Osteoblast (primary cell): ENCODE results near the gene SEPTIN10. TPM values are rescaled to one million over a fixed set of nuclear protein-coding genes. Genes with fewer than 3 reads are reported as not detected.

Experiments used
- DNase-seq: peaks from one replicate; pipeline ENCODE4 v3.0.0; 2011; ENCODE audit warnings: low spot score, mixed read lengths; ENCODE audit not compliant: insufficient read length; ENCODE audit errors: missing footprints
- H2AFZ ChIP-seq: 2 replicates; pipeline ENCODE4 v1.6.0; 2011; ENCODE audit warnings: mild to moderate bottlenecking, low read length
- H3K27ac ChIP-seq: 2 replicates; pipeline ENCODE4 v1.5.1; 2011; ENCODE audit warnings: mild to moderate bottlenecking, low read depth, low read length, moderate library complexity
- H3K27me3 ChIP-seq: 2 replicates; pipeline ENCODE4 v1.6.0; 2012; ENCODE audit warnings: mild to moderate bottlenecking, control low read depth, inconsistent platforms, low read length, moderate library complexity; ENCODE audit not compliant: insufficient read depth
- H3K36me3 ChIP-seq: 2 replicates; pipeline ENCODE4 v1.5.1; 2011; ENCODE audit warnings: mild to moderate bottlenecking, low read length, control low read depth, moderate library complexity; ENCODE audit not compliant: insufficient read depth
- H3K4me1 ChIP-seq: 2 replicates; pipeline ENCODE4 v1.5.1; 2011; ENCODE audit warnings: mild to moderate bottlenecking, low read length, control low read depth, moderate library complexity; ENCODE audit not compliant: insufficient read depth
- H3K4me2 ChIP-seq: 2 replicates; pipeline ENCODE4 v1.6.0; 2011; ENCODE audit warnings: mild to moderate bottlenecking, low read length; ENCODE audit not compliant: insufficient read depth
- H3K4me3 ChIP-seq: fragments of 200-600 bp; sonication (generic); 3 replicates; pipeline ENCODE4 v1.5.1; 2012; ENCODE audit warnings: mild to moderate bottlenecking, low read length, inconsistent platforms; ENCODE audit not compliant: insufficient read depth
- H3K79me2 ChIP-seq: 2 replicates; pipeline ENCODE4 v1.6.0; 2012; ENCODE audit warnings: mild to moderate bottlenecking, low read length, control low read depth, inconsistent platforms; ENCODE audit not compliant: insufficient read depth
- H3K9me3 ChIP-seq: 2 replicates; pipeline ENCODE4 v1.5.1; 2011; ENCODE audit warnings: low read depth, low read length, control low read depth
- H4K20me1 ChIP-seq: 2 replicates; pipeline ENCODE4 v1.6.0; 2012; ENCODE audit warnings: mild to moderate bottlenecking, low read length, control low read depth; ENCODE audit not compliant: insufficient read depth
- CTCF ChIP-seq: IDR thresholded peaks from 2 replicates; pipeline ENCODE4 v1.5.1; 2011; ENCODE audit warnings: mild to moderate bottlenecking, low read depth, low read length, moderate library complexity; ENCODE audit errors: extremely low read depth
- total RNA-seq: library from RNA; depleted of rRNA; stranded (reverse); fragments of >200 nt; gene quantifications from 2 replicates; pipeline ENCODE4 v1.2.3, GENCODE V29; 2012

SEPTIN10 gene
- total RNA-seq, 1 donor, result 101 TPM

- Histone ChIP-seq H3K9me3 (no peaks in the 10 kb centered on the region), H3K36me3 (no peaks in the 10 kb centered on the region), H3K79me2 (no peaks in the 10 kb centered on the region), H3K4me2 (peak overlapping the region; percentile 49), H3K27ac (peak overlapping the region; percentile 83), H2AFZ (peak overlapping the region; percentile 69), H3K4me3 (peak overlapping the region; percentile 16), H3K27me3 (no peaks in the 10 kb centered on the region), H3K4me1 (peaks cover 9% of the 10 kb centered on the region), H4K20me1 (no peaks in the 10 kb centered on the region)
- no peak for TF ChIP-seq CTCF
- DNase-seq, result peak; percentile 98
Observed at GRCh38 chr2:109513749-109514588, 99.8 kb downstream of the SEPTIN10 start.

DNA sequence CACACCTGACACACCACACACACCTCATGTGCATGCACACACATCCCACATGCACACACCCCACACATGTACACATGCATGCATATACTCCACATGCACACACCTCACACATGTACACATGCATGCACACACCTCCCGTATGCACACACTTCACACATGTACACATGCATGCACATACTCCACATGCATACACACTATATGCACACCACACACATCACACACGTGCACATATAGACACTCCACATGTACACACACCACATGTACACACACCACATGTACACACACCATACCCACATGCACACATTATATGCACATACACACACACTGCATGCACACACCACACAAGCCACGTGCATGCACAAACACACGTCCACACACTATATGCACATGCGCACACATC lies 100.5 kb downstream of the SEPTIN10 start:
- DNase-seq, result no peak
- no peaks in the 10 kb centered on the region for H3K79me2 ChIP-seq
- no peak overlapping the region for H3K4me3 ChIP-seq
- no peak overlapping the region for H3K27ac ChIP-seq
- no peaks in the 10 kb centered on the region for H3K36me3 ChIP-seq
- TF ChIP-seq CTCF, result no peak
- H2AFZ ChIP-seq, result no peak overlapping the region
- no peaks in the 10 kb centered on the region for H4K20me1 ChIP-seq
- H3K4me1 ChIP-seq, result peaks cover 9% of the 10 kb centered on the region
- no peak overlapping the region for H3K4me2 ChIP-seq
- H3K27me3 ChIP-seq, result no peaks in the 10 kb centered on the region
- no peaks in the 10 kb centered on the region for H3K9me3 ChIP-seq

DNA sequence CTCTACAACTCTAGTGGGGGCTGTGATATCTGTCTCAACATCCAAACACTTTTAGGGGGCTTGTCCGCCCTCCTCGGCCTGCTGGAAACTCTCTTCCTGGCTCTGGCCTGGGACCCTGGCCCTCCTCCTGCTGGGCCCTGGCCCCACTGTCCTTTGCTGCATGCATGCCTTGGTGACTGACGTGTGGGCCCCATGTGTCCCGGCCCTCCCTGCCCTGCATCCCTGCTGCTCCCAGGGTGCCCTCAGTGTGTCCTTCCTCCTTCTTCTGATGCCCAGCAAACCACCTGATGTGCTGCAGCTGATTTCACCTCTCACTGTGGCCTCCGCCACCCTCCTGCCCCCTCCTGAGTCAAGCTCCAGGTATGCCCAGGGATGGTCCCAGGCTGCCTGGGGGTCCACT lies 101.7 kb downstream of the SEPTIN10 start:
- H3K4me3 ChIP-seq, result no peak overlapping the region
- H4K20me1 ChIP-seq, result no peaks in the 10 kb centered on the region
- DNase-seq, result peak; percentile 72
- H3K4me1 ChIP-seq, result peaks cover 9% of the 10 kb centered on the region
- no peaks in the 10 kb centered on the region for H3K36me3 ChIP-seq
- H2AFZ ChIP-seq, result no peak overlapping the region
- no peaks in the 10 kb centered on the region for H3K9me3 ChIP-seq
- H3K4me2 ChIP-seq, result no peak overlapping the region
- no peak for TF ChIP-seq CTCF
- no peaks in the 10 kb centered on the region for H3K27me3 ChIP-seq
- no peak overlapping the region for H3K27ac ChIP-seq
- no peaks in the 10 kb centered on the region for H3K79me2 ChIP-seq

DNA sequence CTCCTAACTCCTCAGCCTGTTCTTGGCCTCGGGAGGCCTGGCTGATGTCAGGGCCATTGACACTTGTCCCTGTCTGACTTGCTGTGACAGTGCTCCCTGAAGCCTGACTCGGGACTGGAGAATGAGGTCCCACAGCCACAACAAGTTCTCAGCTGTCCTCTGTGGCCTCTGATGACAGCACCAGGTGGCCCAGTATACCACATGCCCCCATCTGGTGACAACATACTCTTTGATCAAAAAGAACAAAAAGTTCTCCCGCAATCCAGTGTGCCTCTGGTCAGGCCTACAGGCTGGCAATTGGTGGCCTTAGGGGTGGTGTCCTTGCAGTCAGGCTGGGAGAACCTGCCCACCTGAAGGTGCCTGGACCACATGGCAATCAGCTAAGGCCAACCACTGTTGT lies 102.6 kb downstream of the SEPTIN10 start:
- Histone ChIP-seq H3K4me3 (no peak overlapping the region), H2AFZ (no peak overlapping the region), H3K9me3 (no peaks in the 10 kb centered on the region), H3K4me1 (peaks cover 9% of the 10 kb centered on the region), H3K27ac (no peak overlapping the region), H3K79me2 (no peaks in the 10 kb centered on the region), H3K36me3 (no peaks in the 10 kb centered on the region), H4K20me1 (no peaks in the 10 kb centered on the region), H3K4me2 (no peak overlapping the region), H3K27me3 (no peaks in the 10 kb centered on the region)
- TF ChIP-seq CTCF, result no peak
- peak; percentile 47 for DNase-seq
